ENCODE data around the gene STMN1.

DNA sequence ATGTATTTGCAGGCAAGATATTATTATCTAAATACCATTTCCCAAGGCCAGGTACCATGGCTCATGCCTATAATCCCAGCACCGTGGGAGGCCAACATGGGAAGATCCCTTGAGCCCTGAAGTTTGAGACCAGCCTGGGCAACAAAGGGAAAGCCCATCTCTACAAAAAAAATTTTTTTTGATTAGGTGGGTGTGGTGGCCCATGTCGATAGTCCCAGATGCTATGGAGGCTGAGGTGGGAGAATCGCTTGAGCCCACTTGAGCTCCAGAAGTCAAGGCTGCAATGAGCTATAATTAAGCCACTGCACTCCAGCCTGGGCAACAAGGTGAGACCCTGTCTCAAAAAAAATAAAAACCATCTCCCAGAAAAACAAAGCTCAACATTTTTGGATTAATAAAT lies 2.2 kb downstream of the STMN1 start:
- TF ChIP-seq CTCF (conservative IDR thresholded peaks at IDR 0.05) (no peak), EZH2 (IDR thresholded peaks at IDR 0.05; ENCODE audit: low read depth) (no peak)
